ENCODE data around the gene ERI3.

ERI3 gene

GRCh38 chr1:44281962-44282703, 72.9 kb downstream of the ERI3 start:
- no peak for DNase-seq

- no peak for DNase-seq
Measured at GRCh38 chr1:44276901-44277300, 78.2 kb downstream of the ERI3 start.

GRCh38 chr1:44275991-44276405, 79.1 kb downstream of the ERI3 start:
- peak; percentile 76 for DNase-seq

- no peak for DNase-seq
Measured at GRCh38 chr1:44275296-44275962, 79.6 kb downstream of the ERI3 start.

- no peak for DNase-seq
Measured at GRCh38 chr1:44273560-44274350, 81.3 kb downstream of the ERI3 start.

- DNase-seq, result no peak
Measured at GRCh38 chr1:44272992-44273391, 82.1 kb downstream of the ERI3 start.

GRCh38 chr1:44271646-44272045, 83.4 kb downstream of the ERI3 start:
- DNase-seq, result no peak

- no peak for DNase-seq
Measured at GRCh38 chr1:44270686-44271628, 84.1 kb downstream of the ERI3 start.

- no peak for DNase-seq
Measured at GRCh38 chr1:44268054-44268453, 87.0 kb downstream of the ERI3 start.

- peak; percentile 54 for DNase-seq
Measured at GRCh38 chr1:44267438-44267837, 87.6 kb downstream of the ERI3 start.

- no peak for DNase-seq
Measured at GRCh38 chr1:44266400-44267344, 88.4 kb downstream of the ERI3 start.

- DNase-seq, result no peak
Measured at GRCh38 chr1:44265656-44266358, 89.2 kb downstream of the ERI3 start.

GRCh38 chr1:44264451-44264771, 90.6 kb downstream of the ERI3 start:
- no peak for DNase-seq

GRCh38 chr1:44263568-44264450, 91.2 kb downstream of the ERI3 start:
- no peak for DNase-seq

- DNase-seq, result no peak
Measured at GRCh38 chr1:44262816-44263567, 92.1 kb downstream of the ERI3 start.

GRCh38 chr1:44262414-44262813, 92.6 kb downstream of the ERI3 start:
- DNase-seq, result no peak

- no peak for DNase-seq
Measured at GRCh38 chr1:44261962-44262361, 93.1 kb downstream of the ERI3 start.

- no peak for DNase-seq
Measured at GRCh38 chr1:44261171-44261817, 93.8 kb downstream of the ERI3 start.

- no peak for DNase-seq
Measured at GRCh38 chr1:44260792-44261170, 94.3 kb downstream of the ERI3 start.
